Right cardiac atrium (tissue), 5 donors: ENCODE measurements around the gene CD24. TPM values are rescaled to one million over a fixed set of nuclear protein-coding genes. Genes with fewer than 3 reads are reported as not detected.
"Not testable (repeated sequence)": the region's sequence is repeated elsewhere in the genome, so short reads cannot be mapped to it uniquely, and the experiment has no call there.

ENCODE experiments used
- ATAC-seq, 2 donors: fragments of 200-7000 bp; cut with Tn5 transposase; one replicate each; pipeline versions ENCODE4 v1.8.0 to v1.9.1; 2020; ENCODE audit warnings: moderate library complexity in 2 of 2, mild to moderate bottlenecking in 1 of 2
- DNase-seq, 3 donors: peaks; one replicate each; pipeline ENCODE4 v3.0.0-alpha.2; 2020
- H3K27ac ChIP-seq: one replicate; pipeline ENCODE4 v1.5.1; 2013; ENCODE audit warnings: mild to moderate bottlenecking, low read length, control low read depth, moderate library complexity
- H3K27me3 ChIP-seq: one replicate; pipeline ENCODE4 v1.6.1; 2013; ENCODE audit not compliant: control insufficient read depth, insufficient read depth
- H3K4me1 ChIP-seq: one replicate; pipeline ENCODE4 v1.6.1; 2013; ENCODE audit warnings: low read length; ENCODE audit not compliant: control insufficient read depth, insufficient read depth
- H3K4me3 ChIP-seq: one replicate; pipeline ENCODE4 v1.5.1; 2013; ENCODE audit warnings: low read length, control low read depth
- H3K9me3 ChIP-seq: one replicate; pipeline ENCODE4 v1.6.1; 2013; ENCODE audit warnings: low read length; ENCODE audit not compliant: control insufficient read depth
- WGBS: extraction: QIAGEN DNeasy Blood & Tissue Kit; methylation state at CpG from one replicate; pipeline ENCODE4 v1.1.7; 2013; 5-methylcytosine and 5-hydroxymethylcytosine counted together
- intact Hi-C, 4 donors: fragments of 100-400 bp; cut with DNase I; formaldehyde crosslinking; loops; one replicate each; pipeline versions ENCODE4 v1.11.0 to v1.14.0; 2022 to 2023
- polyA plus RNA-seq: library from polyadenylated mRNA; stranded (reverse); fragments of 200-250 nt; gene quantifications from one replicate; pipeline ENCODE4 v1.2.3, GENCODE V29; 2013
- total RNA-seq, 4 donors: library from RNA; stranded (reverse); fragmentation: NEBNext Ultra II Directional; extraction: Animal tissue kit (Norgen Biotek cat#: 25700); gene quantifications; one replicate each; pipeline ENCODE4 v1.2.1, GENCODE V29; 2021
- donor health status: healthy with polysubstance abuse.
- donor health status: DM: no; HTN: yes; CAD: no.
- donor health status: DM: no; HTN: no; CAD: no.
- donor health status: DM: no; HTN: yes; CAD: no; lungs with severe emphysema.
- donor health status: DM: yes; HTN: yes; CAD: no.

CD24 gene
- total and polyA plus RNA-seq, 5 donors, result 0.60 to 2.2 (median 1.2) TPM; not detected in 1

- DNase-seq (no peak), ATAC-seq (no peak)
- 73% methylated on average over 4 of the region's 4 CpGs for WGBS
- H3K4me1 ChIP-seq, result no peaks in the 10 kb centered on the region
- no peak overlapping the region for H3K27ac ChIP-seq
- H3K9me3 ChIP-seq, result no peaks in the 10 kb centered on the region
- H3K4me3 ChIP-seq, result no peak overlapping the region
- no peaks in the 10 kb centered on the region for H3K27me3 ChIP-seq
- intact Hi-C loops, result no loop called here
Measured at GRCh38 chr6:106980926-106981325, 6.4 kb upstream of the CD24 start.

DNA sequence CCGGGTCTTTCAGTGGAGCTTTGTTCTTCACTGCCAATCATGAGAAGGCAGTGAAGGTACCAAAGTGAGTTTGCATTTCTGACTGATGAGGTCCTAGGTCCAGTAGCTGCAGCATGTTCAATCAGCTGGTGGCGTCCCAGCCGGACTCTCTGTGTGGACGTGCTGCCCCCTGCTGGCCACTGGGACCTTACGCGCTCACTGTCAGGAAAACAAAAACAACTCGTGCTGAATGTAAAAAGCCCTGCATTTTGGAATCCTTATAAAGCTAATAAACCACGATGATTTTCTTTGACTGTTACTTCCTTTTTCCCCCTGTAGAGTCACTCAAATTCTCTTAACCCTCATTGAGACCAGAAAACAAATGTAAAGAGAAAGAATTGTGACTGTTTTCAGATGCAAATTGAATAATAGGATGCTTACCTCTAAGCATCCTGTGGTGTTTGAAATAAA lies 4.9 kb upstream of the CD24 start:
- intact Hi-C loops, result loop anchor here in 3 of 4 donors (5.0 to 10.0 kb wide), 4 partner anchors 372 to 645 kb away; no protein-coding TSS in a partner anchor
- ATAC-seq, result peak; percentile 71 to 86
- Histone ChIP-seq H3K4me1 (no peaks in the 10 kb centered on the region), H3K27ac (no peak overlapping the region), H3K27me3 (no peaks in the 10 kb centered on the region), H3K9me3 (no peaks in the 10 kb centered on the region), H3K4me3 (no peak overlapping the region)
- WGBS, result under 1% methylated on average over 8 of the region's 8 CpGs
- peak; percentile 78 to 91 (median 91) for DNase-seq

DNA sequence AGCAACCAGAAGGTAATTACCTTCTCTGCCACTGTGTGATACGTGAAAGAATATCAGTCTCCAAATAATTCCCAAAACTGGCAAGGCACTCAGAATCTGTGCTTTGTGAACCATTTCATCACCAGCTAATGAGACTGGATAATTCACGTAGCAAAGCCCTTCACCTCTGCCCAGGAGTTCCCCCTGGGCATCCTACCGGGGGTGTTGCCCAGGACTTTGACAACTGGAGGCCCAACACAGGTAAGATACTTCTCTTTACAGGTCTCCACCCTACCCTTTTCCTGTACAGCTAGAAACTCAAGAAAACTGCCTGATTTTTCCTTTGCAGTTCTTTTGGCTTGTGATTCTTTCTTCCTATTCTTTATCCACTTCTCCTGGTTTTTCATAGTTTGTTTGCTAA lies 2.7 kb upstream of the CD24 start:
- no peak overlapping the region for H3K4me3 ChIP-seq
- ATAC-seq (no peak), DNase-seq (no peak)
- no peaks in the 10 kb centered on the region for H3K27me3 ChIP-seq
- H3K27ac ChIP-seq, result no peak overlapping the region
- 71% methylated on average over 3 of the region's 3 CpGs for WGBS
- no peaks in the 10 kb centered on the region for H3K9me3 ChIP-seq
- peaks cover 4% of the 10 kb centered on the region for H3K4me1 ChIP-seq
- intact Hi-C loops, result loop anchor here in 3 of 4 donors (5.0 to 10.0 kb wide), 4 partner anchors 370 to 642 kb away; no protein-coding TSS in a partner anchor

GRCh38 chr6:106976270-106976669 lies 1.7 kb upstream of the CD24 start:
- WGBS, result 67% methylated on average over 5 of the region's 5 CpGs
- Histone ChIP-seq H3K27me3 (peaks cover 2% of the 10 kb centered on the region), H3K4me1 (peaks cover 4% of the 10 kb centered on the region)

DNA sequence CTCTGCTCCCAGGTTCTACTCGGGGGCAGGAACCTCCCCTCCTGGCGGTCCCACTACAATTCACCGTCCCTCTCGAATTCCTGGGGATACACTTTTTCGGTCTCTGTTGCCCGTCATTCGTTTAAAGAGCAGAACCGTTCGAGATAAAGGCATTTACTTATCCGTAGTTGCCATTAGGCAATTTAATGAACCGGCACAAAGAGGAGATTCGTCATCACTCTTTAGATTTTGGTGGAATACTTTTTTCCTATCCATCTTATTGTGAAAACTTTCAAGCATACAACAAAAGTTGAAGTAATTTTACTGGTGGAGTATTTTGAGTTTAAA lies 1.2 kb upstream of the CD24 start:
- peak overlapping the region; percentile 82 for H3K4me3 ChIP-seq
- H3K27ac ChIP-seq, result no peak overlapping the region
- peaks cover 2% of the 10 kb centered on the region for H3K27me3 ChIP-seq
- H3K9me3 ChIP-seq, result no peaks in the 10 kb centered on the region
- intact Hi-C loops, result loop anchor here in 3 of 4 donors (5.0 to 10.0 kb wide), 4 partner anchors 368 to 641 kb away; no protein-coding TSS in a partner anchor
- WGBS, result 4% methylated on average over 12 of the region's 12 CpGs
- peaks cover 4% of the 10 kb centered on the region for H3K4me1 ChIP-seq
- DNase-seq (no peak), ATAC-seq (no peak)

More at GRCh38 chr6:106976270-106976669, 1.7 kb upstream of the CD24 start:
- ATAC-seq, result no peak
- H3K9me3 ChIP-seq, result no peaks in the 10 kb centered on the region
- intact Hi-C loops, result loop anchor here in 3 of 4 donors (5.0 to 10.0 kb wide), 4 partner anchors 369 to 641 kb away; no protein-coding TSS in a partner anchor
- H3K27ac ChIP-seq, result no peak overlapping the region
- DNase-seq, result no peak
- H3K4me3 ChIP-seq, result no peak overlapping the region

- WGBS, result under 1% methylated on average over 90 of the region's 90 CpGs
- peak; percentile 80 to 81 for ATAC-seq
- peaks cover 4% of the 10 kb centered on the region for H3K4me1 ChIP-seq
- peak overlapping the region; percentile 82 for H3K4me3 ChIP-seq
- H3K27me3 ChIP-seq, result peaks cover 2% of the 10 kb centered on the region
- H3K9me3 ChIP-seq, result no peaks in the 10 kb centered on the region
- no peak overlapping the region for H3K27ac ChIP-seq
- peak; percentile 20 to 53 (median 53) for DNase-seq
- intact Hi-C loops, result loop anchor here in 3 of 4 donors (5.0 to 10.0 kb wide), 4 partner anchors 368 to 640 kb away; no protein-coding TSS in a partner anchor
Measured at GRCh38 chr6:106974999-106975737, 639 bp upstream of the CD24 start.

- 2% methylated on average over 32 of the region's 32 CpGs for WGBS
- intact Hi-C loops, result loop anchor here in 3 of 4 donors (10.0 kb wide), 2 partner anchors 529 to 639 kb away; no protein-coding TSS in a partner anchor
- ATAC-seq, result peak in 1 of 2 donors; percentile 22
- Histone ChIP-seq H3K27ac (no peak overlapping the region), H3K4me1 (peaks cover 4% of the 10 kb centered on the region), H3K9me3 (no peaks in the 10 kb centered on the region), H3K4me3 (peak overlapping the region; percentile 21), H3K27me3 (peaks cover 2% of the 10 kb centered on the region)
- no peak for DNase-seq
Measured at GRCh38 chr6:106973836-106974335, 643 bp downstream of the CD24 start.

DNA sequence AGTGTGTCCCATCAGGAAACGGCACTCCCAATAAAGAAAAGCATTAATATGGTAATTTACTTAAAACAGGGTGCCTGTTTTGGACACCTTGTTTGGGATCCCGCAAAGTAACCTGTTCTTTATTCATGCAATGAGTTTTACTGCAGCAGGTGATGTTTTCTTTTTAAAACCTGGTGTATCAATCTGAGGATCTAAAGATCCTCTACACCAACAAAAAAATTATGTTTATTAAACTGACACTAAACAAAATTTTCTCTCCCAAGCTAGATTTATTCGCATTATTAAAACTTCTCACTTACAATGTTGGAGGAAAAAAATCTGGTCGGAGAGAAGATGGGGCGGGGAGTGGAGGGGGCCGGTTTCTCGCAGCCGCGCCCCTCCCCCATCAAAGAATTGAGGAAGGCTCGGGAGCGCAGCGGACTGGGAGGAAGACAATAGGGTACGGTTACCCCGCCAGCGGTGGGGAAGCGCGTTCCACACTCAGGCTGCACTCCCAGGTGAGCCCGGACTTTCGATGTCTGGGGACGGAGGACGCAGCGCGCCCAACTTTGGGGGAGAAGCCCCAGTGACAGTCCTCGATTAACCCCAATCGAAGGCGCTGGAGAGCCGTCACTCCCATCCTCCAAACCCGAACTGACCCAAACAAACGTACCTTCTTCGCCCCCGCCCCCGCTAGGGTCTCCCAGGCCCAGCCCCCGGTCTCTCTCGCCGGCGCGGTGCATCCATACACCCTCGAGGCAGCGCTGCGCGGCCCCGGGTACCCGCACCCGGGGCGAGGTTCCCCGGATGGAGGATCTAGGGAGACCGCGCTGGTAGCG lies 1.3 kb downstream of the CD24 start:
- 3% methylated on average over 49 of the region's 49 CpGs for WGBS
- ATAC-seq, result peak in 1 of 2 donors; percentile 20
- no peak overlapping the region for H3K27ac ChIP-seq
- no peaks in the 10 kb centered on the region for H3K9me3 ChIP-seq
- peaks cover 4% of the 10 kb centered on the region for H3K4me1 ChIP-seq
- H3K4me3 ChIP-seq, result peak overlapping the region; percentile 21
- intact Hi-C loops, result loop anchor here in 3 of 4 donors (10.0 kb wide), 2 partner anchors 528 to 638 kb away; no protein-coding TSS in a partner anchor
- DNase-seq, result no peak
- H3K27me3 ChIP-seq, result peaks cover 2% of the 10 kb centered on the region

- Histone ChIP-seq H3K27ac (no peak overlapping the region), H3K4me1 (peaks cover 4% of the 10 kb centered on the region), H3K27me3 (peaks cover 2% of the 10 kb centered on the region), H3K4me3 (no peak overlapping the region), H3K9me3 (no peaks in the 10 kb centered on the region)
- intact Hi-C loops, result loop anchor here in 3 of 4 donors (10.0 kb wide), 2 partner anchors 528 to 638 kb away; no protein-coding TSS in a partner anchor
- WGBS, result 9% methylated on average over 10 of the region's 10 CpGs
- ATAC-seq (no peak), DNase-seq (no peak)
Measured at GRCh38 chr6:106972500-106972899, 2.0 kb downstream of the CD24 start.

DNA sequence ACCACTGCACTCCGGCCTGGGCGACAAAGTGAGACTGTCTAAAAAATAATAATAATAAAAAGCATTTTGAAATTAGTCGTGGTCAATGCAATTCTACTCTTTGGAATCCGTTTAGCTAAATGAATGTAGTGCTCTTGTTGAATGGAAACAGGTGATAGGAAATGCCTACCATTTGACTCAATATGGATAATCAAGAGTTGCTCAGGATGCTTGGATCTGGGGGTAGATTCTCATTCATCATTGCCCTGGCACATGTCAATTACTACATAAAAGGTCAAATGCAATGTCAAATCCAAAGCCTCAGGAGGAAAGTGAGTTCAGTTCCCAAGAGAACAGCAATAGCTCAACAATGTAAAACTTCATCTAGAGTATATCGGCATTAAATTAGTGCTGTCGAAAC lies 3.8 kb downstream of the CD24 start:
- intact Hi-C loops, result loop anchor here in 3 of 4 donors (10.0 kb wide), 2 partner anchors 526 to 636 kb away; no protein-coding TSS in a partner anchor
- not testable (repeated sequence) for DNase-seq, H3K4me3 ChIP-seq, H3K4me1 ChIP-seq, H3K9me3 ChIP-seq, H3K27ac ChIP-seq, H3K27me3 ChIP-seq, ATAC-seq
- 87% methylated on average over 6 of the region's 6 CpGs for WGBS
